Activated CD8-positive, alpha-beta memory T cell treated with anti-CD3 and anti-CD28 coated beads for 36 hours (primary cell): ENCODE data around the gene PTTG1. TPM values are rescaled to one million over a fixed set of nuclear protein-coding genes. Genes with fewer than 3 reads are reported as not detected.

ENCODE experiments used
- CTCF ChIA-PET: fragments of 350-600 bp; sonication (Branson Sonifier 250); formaldehyde crosslinking; loops from one replicate; lab custom pipeline; 2021; ENCODE audit warnings: antibody characterized with exemption; lab: Charles Lee
- POLR2A ChIA-PET: fragments of 350-600 bp; sonication (Branson Sonifier 250); formaldehyde crosslinking; loops from one replicate; lab custom pipeline; 2021; ENCODE audit warnings: antibody characterized with exemption; lab: Charles Lee
- total RNA-seq, 2 experiments: library from RNA; stranded (reverse); gene quantifications; one replicate each; pipeline ENCODE4 v1.2.3, GENCODE V29; 2021

The PTTG1 gene
- total RNA-seq, 2 experiments from 2014 or later, result 103 to 106 TPM

- ChIA-PET POLR2A (interaction anchor here (0.9 kb wide), 1 partner anchor 43 kb away, joined by 3 read pairs; no protein-coding TSS in a partner anchor), CTCF (interaction anchor here (1.1 to 2.0 kb wide), 4 partner anchors 25 to 44 kb away, joined by 3 to 7 read pairs (median 3); no protein-coding TSS in a partner anchor)
These were observed 42.2 kb downstream of the PTTG1 start for GRCh38 chr5:160463740-160464465.

GRCh38 chr5:160464466-160464797, 42.8 kb downstream of the PTTG1 start:
- ChIA-PET POLR2A (no interaction called here), CTCF (interaction anchor here (1.1 to 2.0 kb wide), 2 partner anchors 26 to 44 kb away, joined by 3 to 7 read pairs; no protein-coding TSS in a partner anchor)

GRCh38 chr5:160466116-160466515, 44.5 kb downstream of the PTTG1 start:
- ChIA-PET POLR2A (interaction anchor here (0.8 kb wide), 1 partner anchor 47 kb away, joined by 4 read pairs; the partner anchor contains the start of gene SLU7), CTCF (interaction anchor here (4.0 kb wide), 1 partner anchor 26 kb away, joined by 27 read pairs; no protein-coding TSS in a partner anchor)

- ChIA-PET CTCF (interaction anchor here (0.8 to 4.0 kb wide), 7 partner anchors 11 to 41 kb away, joined by 3 to 27 read pairs (median 5); no protein-coding TSS in a partner anchor), POLR2A (interaction anchor here (0.9 to 1.8 kb wide), 4 partner anchors 12 to 45 kb away, joined by 4 to 5 read pairs (median 5); partner anchors contain the start of gene PTTG1)
These were observed 45.4 kb downstream of the PTTG1 start for GRCh38 chr5:160466889-160467554.

GRCh38 chr5:160467555-160468362, 46.1 kb downstream of the PTTG1 start:
- ChIA-PET CTCF (interaction anchor here (0.8 to 4.0 kb wide), 8 partner anchors 9 to 41 kb away, joined by 3 to 27 read pairs (median 4); no protein-coding TSS in a partner anchor), POLR2A (interaction anchor here (0.9 to 1.8 kb wide), 6 partner anchors 10 to 49 kb away, joined by 3 to 9 read pairs (median 5); partner anchors contain the start of genes PTTG1 and SLU7)

GRCh38 chr5:160468363-160468975, 46.8 kb downstream of the PTTG1 start:
- ChIA-PET CTCF (interaction anchor here (1.3 to 4.0 kb wide), 5 partner anchors 9 to 39 kb away, joined by 4 to 27 read pairs (median 5); no protein-coding TSS in a partner anchor), POLR2A (interaction anchor here (0.6 to 1.8 kb wide), 6 partner anchors 9 to 50 kb away, joined by 3 to 9 read pairs (median 5); partner anchors contain the start of genes PTTG1 and SLU7)

- CTCF ChIA-PET, result interaction anchor here (1.5 kb wide), 1 partner anchor 10 kb away, joined by 4 read pairs; no protein-coding TSS in a partner anchor
- POLR2A ChIA-PET, result interaction anchor here (0.9 to 1.7 kb wide), 3 partner anchors 9 to 51 kb away, joined by 3 to 9 read pairs (median 3); partner anchors contain the start of gene SLU7
These were observed 47.8 kb downstream of the PTTG1 start for GRCh38 chr5:160469156-160470144.

- ChIA-PET CTCF (interaction anchor here (1.4 kb wide), 1 partner anchor 32 kb away, joined by 6 read pairs; no protein-coding TSS in a partner anchor), POLR2A (interaction anchor here (1.0 kb wide), 1 partner anchor 52 kb away, joined by 7 read pairs; the partner anchor contains the start of gene SLU7)
These were observed 49.0 kb downstream of the PTTG1 start for GRCh38 chr5:160470437-160471361.

GRCh38 chr5:160471761-160472160, 50.1 kb downstream of the PTTG1 start:
- CTCF ChIA-PET, result no interaction called here
- POLR2A ChIA-PET, result no interaction called here

- CTCF ChIA-PET, result interaction anchor here (3.7 kb wide), 1 partner anchor 34 kb away, joined by 12 read pairs; no protein-coding TSS in a partner anchor
These were observed 50.8 kb downstream of the PTTG1 start for GRCh38 chr5:160472482-160472881.

GRCh38 chr5:160473681-160474080, 52.0 kb downstream of the PTTG1 start:
- ChIA-PET CTCF (interaction anchor here (3.7 kb wide), 1 partner anchor 35 kb away, joined by 12 read pairs; no protein-coding TSS in a partner anchor), POLR2A (no interaction called here)

More at GRCh38 chr5:160472482-160472881, 50.8 kb downstream of the PTTG1 start:
- POLR2A ChIA-PET, result no interaction called here

- ChIA-PET POLR2A (no interaction called here), CTCF (interaction anchor here (3.7 kb wide), 1 partner anchor 35 kb away, joined by 12 read pairs; no protein-coding TSS in a partner anchor)
These were observed 52.4 kb downstream of the PTTG1 start for GRCh38 chr5:160474084-160474483.

GRCh38 chr5:160475864-160476438, 54.3 kb downstream of the PTTG1 start:
- ChIA-PET POLR2A (no interaction called here), CTCF (interaction anchor here (3.7 kb wide), 1 partner anchor 37 kb away, joined by 12 read pairs; no protein-coding TSS in a partner anchor)

GRCh38 chr5:160477266-160477970, 55.8 kb downstream of the PTTG1 start:
- POLR2A ChIA-PET, result interaction anchor here (1.5 kb wide), 1 partner anchor 9 kb away, joined by 3 read pairs; no protein-coding TSS in a partner anchor
- CTCF ChIA-PET, result interaction anchor here (0.8 to 1.5 kb wide), 2 partner anchors 9 to 39 kb away, joined by 3 to 6 read pairs; no protein-coding TSS in a partner anchor
